ENCODE measurements around the gene CTSO.

CTSO gene

GRCh38 chr4:155953151-155954117, at the start of gene CTSO:
CTSO (minus strand) TSS chr4:155953866; CDS start chr4:155953847, 19 bp downstream.
- peak; percentile 81 for DNase-seq (ENCODE audit: low read depth)
- TF ChIP-seq CTCF (IDR thresholded peaks at IDR 0.05; ENCODE audit: insufficient read depth, low read depth, low read length, missing control alignments), result peak; percentile 66
- H3K4me3 ChIP-seq (ENCODE audit: low read length), result peak within 1 kb of the TSS; percentile 73

GRCh38 chr4:156000491-156000890, 46.8 kb upstream of the CTSO start:
- no peak for DNase-seq (ENCODE audit: low read depth)
- no peak for TF ChIP-seq CTCF (IDR thresholded peaks at IDR 0.05; ENCODE audit: insufficient read depth, low read depth, low read length, missing control alignments)

GRCh38 chr4:155999725-156000124, 46.1 kb upstream of the CTSO start:
- H3K4me3 ChIP-seq (ENCODE audit: low read length), result no peak overlapping the region
- TF ChIP-seq CTCF (IDR thresholded peaks at IDR 0.05; ENCODE audit: insufficient read depth, low read depth, low read length, missing control alignments), result peak; percentile 13
- no peak for DNase-seq (ENCODE audit: low read depth)

More at GRCh38 chr4:156000491-156000890, 46.8 kb upstream of the CTSO start:
- no peak overlapping the region for H3K4me3 ChIP-seq (ENCODE audit: low read length)

- no peak overlapping the region for H3K4me3 ChIP-seq (ENCODE audit: low read length)
- no peak for TF ChIP-seq CTCF (IDR thresholded peaks at IDR 0.05; ENCODE audit: insufficient read depth, low read depth, low read length, missing control alignments)
- no peak for DNase-seq (ENCODE audit: low read depth)
Measured at GRCh38 chr4:155995069-155995468, 41.4 kb upstream of the CTSO start.

GRCh38 chr4:155984106-155984797, 30.6 kb upstream of the CTSO start:
- TF ChIP-seq CTCF (IDR thresholded peaks at IDR 0.05; ENCODE audit: insufficient read depth, low read depth, low read length, missing control alignments), result no peak
- no peak for DNase-seq (ENCODE audit: low read depth)
- H3K4me3 ChIP-seq (ENCODE audit: low read length), result no peak overlapping the region

- TF ChIP-seq CTCF (IDR thresholded peaks at IDR 0.05; ENCODE audit: insufficient read depth, low read depth, low read length, missing control alignments), result no peak
- no peak for DNase-seq (ENCODE audit: low read depth)
- no peak overlapping the region for H3K4me3 ChIP-seq (ENCODE audit: low read length)
Measured at GRCh38 chr4:155982736-155983385, 29.2 kb upstream of the CTSO start.
